ENCODE results near the gene SMYD4. TPM values are rescaled to one million over a fixed set of nuclear protein-coding genes. Genes with fewer than 3 reads are reported as not detected.
A peak's percentile ranks its signal among the peaks of the same experiment; 100 is the strongest.

Gene SMYD4
- total RNA-seq, 1 donor from 2014 or later = 22.5 TPM

DNA sequence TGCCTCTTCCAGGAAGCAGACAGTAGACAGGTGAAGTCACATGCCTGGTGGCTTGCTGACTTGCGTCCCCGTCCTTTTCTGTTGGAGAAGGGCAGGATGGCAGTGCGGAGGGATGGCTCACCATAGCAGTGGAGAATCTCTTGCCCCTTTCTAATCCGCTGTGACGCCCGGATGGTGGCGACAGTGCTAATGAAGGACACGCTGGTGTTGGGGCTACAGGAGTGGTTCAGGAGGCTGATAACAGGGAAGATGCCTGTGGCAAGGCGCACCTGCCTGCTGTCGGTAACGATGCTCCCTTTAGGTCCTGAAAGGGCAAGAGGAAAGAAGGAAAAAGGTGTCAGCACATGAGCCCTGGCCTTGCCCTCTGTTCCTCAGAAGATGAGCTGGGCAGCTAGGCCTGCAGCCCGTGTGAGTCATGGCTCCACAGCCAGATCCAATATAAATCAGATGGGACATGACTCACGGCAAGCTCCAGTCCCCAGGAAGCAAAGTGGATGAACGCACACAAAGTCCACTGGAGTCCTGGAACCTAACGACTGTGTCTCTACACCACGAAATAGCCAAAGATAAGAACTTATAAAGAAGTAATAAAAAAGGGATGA, 42.3 kb downstream of the SMYD4 start:
- Mint-ChIP-seq H3K4me3 (no peak overlapping the region), H3K36me3 (peaks cover 27% of the 10 kb centered on the region), H3K4me1 (ENCODE audit: unreplicated experiment) (peaks cover 15% of the 10 kb centered on the region), H3K27ac (peak overlapping the region; percentile 16), H3K27me3 (no peaks in the 10 kb centered on the region), H3K9me3 (no peaks in the 10 kb centered on the region)
- TF ChIP-seq, protein P1, sequence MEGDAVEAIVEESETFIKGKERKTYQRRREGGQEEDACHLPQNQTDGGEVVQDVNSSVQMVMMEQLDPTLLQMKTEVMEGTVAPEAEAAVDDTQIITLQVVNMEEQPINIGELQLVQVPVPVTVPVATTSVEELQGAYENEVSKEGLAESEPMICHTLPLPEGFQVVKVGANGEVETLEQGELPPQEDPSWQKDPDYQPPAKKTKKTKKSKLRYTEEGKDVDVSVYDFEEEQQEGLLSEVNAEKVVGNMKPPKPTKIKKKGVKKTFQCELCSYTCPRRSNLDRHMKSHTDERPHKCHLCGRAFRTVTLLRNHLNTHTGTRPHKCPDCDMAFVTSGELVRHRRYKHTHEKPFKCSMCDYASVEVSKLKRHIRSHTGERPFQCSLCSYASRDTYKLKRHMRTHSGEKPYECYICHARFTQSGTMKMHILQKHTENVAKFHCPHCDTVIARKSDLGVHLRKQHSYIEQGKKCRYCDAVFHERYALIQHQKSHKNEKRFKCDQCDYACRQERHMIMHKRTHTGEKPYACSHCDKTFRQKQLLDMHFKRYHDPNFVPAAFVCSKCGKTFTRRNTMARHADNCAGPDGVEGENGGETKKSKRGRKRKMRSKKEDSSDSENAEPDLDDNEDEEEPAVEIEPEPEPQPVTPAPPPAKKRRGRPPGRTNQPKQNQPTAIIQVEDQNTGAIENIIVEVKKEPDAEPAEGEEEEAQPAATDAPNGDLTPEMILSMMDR (conservative IDR thresholded peaks at IDR 0.05) = no peak
- no peak for DNase-seq (ENCODE audit: extremely low spot score, unreplicated experiment)

DNA sequence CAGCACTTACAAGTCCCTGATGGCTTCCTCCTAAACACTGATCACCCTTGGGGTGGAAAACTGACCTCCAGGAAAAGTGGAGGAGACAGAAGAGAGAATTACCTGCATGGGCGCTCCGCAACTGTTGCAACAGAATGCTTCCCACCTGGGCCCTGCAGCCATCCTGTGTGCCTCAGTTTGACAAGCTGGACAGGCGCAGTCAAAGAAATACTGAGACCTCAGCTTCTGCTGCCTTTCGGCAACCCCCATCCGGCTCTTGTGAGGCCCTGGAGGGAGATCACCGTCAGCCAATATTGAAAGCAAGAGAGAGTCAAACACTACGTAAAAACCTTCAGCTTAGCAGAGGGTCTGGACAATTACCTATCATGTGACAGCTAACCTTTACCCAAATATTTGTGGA, 43.0 kb downstream of the SMYD4 start:
- H3K4me1 Mint-ChIP-seq (ENCODE audit: unreplicated experiment) = peaks cover 15% of the 10 kb centered on the region
- H3K27ac Mint-ChIP-seq = no peak overlapping the region
- H3K9me3 Mint-ChIP-seq = no peaks in the 10 kb centered on the region
- no peak for DNase-seq (ENCODE audit: extremely low spot score, unreplicated experiment)
- peaks cover 30% of the 10 kb centered on the region for H3K36me3 Mint-ChIP-seq
- TF ChIP-seq, protein P1 (conservative IDR thresholded peaks at IDR 0.05) = no peak
- H3K4me3 Mint-ChIP-seq = no peak overlapping the region
- no peaks in the 10 kb centered on the region for H3K27me3 Mint-ChIP-seq

DNA sequence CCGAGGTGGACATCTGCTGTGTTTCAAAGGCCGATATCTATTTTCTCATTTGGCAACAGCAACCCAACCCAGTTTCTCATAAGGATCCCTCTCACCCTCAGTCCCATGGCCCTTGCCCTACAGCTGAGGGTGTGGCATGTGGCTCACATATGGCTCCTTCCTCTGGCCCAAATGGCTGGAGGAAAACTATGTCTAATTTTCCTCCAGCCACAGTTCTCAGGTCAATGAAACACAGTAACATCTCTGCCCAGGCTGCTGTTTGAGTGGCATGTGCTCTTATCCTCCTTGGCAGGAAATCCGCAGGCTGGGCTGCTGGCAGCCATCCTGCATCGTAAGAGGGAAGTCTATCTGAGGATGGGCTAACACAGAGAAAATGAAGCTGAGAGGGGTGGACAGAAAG, 43.8 kb downstream of the SMYD4 start:
- no peak for DNase-seq (ENCODE audit: extremely low spot score, unreplicated experiment)
- H3K36me3 Mint-ChIP-seq = peaks cover 26% of the 10 kb centered on the region
- H3K4me3 Mint-ChIP-seq = no peak overlapping the region
- H3K27me3 Mint-ChIP-seq = no peaks in the 10 kb centered on the region
- TF ChIP-seq, protein P1 (conservative IDR thresholded peaks at IDR 0.05) = no peak
- peaks cover 11% of the 10 kb centered on the region for H3K4me1 Mint-ChIP-seq (ENCODE audit: unreplicated experiment)
- H3K27ac Mint-ChIP-seq = peak overlapping the region; percentile 18
- no peaks in the 10 kb centered on the region for H3K9me3 Mint-ChIP-seq

DNA sequence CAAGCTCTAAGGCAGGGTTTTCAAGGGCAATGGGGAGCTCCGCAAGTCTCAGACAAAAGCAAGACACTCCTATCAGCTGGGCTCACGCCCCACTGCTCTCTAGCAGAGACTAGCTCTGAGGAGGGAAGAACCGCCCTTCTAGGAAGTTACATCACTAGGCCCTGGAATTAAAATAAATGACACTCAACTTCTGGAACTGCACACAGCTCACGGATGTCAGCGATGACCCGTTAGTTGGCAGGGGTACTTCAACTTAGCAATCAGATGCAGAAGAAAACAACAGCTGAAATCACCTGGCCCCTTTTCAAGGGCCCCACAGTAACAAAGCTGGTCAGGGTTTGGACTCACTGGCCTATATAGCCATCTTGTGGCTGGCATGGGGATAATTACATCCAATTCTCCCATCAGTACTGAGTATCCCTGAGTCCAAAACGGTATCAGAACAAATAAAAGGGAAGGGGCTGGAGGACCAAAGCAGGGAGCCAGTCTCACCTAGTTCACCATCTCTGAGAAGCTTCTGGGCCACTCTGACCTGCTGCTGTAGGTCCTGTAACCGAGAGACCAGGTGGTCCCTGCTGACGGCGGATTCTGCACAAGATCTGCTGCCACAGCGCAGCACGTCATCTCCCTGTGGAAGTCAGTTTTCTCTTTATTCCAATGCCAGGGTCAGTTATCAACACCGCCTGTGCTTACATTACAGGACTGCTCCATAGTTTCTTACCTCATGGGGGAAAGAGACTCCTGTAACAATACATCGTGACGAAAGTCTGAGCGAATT, 45.7 kb downstream of the SMYD4 start:
- TF ChIP-seq, protein P1 (conservative IDR thresholded peaks at IDR 0.05) = peak; percentile 76
- H3K36me3 Mint-ChIP-seq = peaks cover 26% of the 10 kb centered on the region
- H3K9me3 Mint-ChIP-seq = no peaks in the 10 kb centered on the region
- peaks cover 11% of the 10 kb centered on the region for H3K4me1 Mint-ChIP-seq (ENCODE audit: unreplicated experiment)
- no peak overlapping the region for H3K4me3 Mint-ChIP-seq
- H3K27ac Mint-ChIP-seq = peak overlapping the region; percentile 78
- H3K27me3 Mint-ChIP-seq = no peaks in the 10 kb centered on the region
- no peak for DNase-seq (ENCODE audit: extremely low spot score, unreplicated experiment)

DNA sequence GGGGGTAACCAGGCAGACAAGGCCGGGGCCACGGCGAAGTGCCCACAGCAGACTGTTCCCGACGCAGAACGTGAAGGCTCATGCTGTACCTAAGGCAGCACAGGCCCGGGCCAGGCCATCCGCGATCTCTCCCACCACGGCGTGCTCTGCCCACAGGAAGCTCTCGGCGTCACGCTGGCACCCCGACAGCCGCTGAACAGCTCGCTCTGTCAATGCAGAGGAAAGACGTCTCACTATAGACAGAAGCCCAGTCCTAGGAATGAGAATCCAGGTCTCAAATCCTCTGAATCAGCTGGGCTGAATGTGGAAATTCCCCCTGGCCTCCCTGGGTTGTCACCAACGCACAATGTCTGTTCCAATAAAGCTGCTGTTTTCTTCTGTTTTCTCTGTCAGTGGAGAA, 46.4 kb downstream of the SMYD4 start:
- peaks cover 11% of the 10 kb centered on the region for H3K4me1 Mint-ChIP-seq (ENCODE audit: unreplicated experiment)
- TF ChIP-seq, protein P1 (conservative IDR thresholded peaks at IDR 0.05) = no peak
- no peak for DNase-seq (ENCODE audit: extremely low spot score, unreplicated experiment)
- H3K4me3 Mint-ChIP-seq = no peak overlapping the region
- peak overlapping the region; percentile 78 for H3K27ac Mint-ChIP-seq
- peaks cover 26% of the 10 kb centered on the region for H3K36me3 Mint-ChIP-seq
- no peaks in the 10 kb centered on the region for H3K27me3 Mint-ChIP-seq
- no peaks in the 10 kb centered on the region for H3K9me3 Mint-ChIP-seq
